SK-N-MC (cell line): ENCODE data around the gene SP3.
A peak's percentile ranks its signal among the peaks of the same experiment; 100 is the strongest.

ENCODE experiments used
- DNase-seq: peaks from one replicate; pipeline ENCODE4 v3.0.0-alpha.2; 2011; ENCODE audit warnings: low read depth, low spot score
- H3K27ac ChIP-seq: fragments of 200-600 bp; sonication (generic); 2 replicates; pipeline ENCODE4 v1.5.1; 2016; ENCODE audit warnings: mixed run types
- H3K36me3 ChIP-seq: fragments of 200-600 bp; sonication (generic); 2 replicates; pipeline ENCODE4 v1.6.1; 2017; ENCODE audit warnings: antibody characterized with exemption, low read length, mixed read lengths; ENCODE audit not compliant: insufficient read depth
- H3K4me3 ChIP-seq: fragments of 200-600 bp; sonication (generic); 2 replicates; pipeline ENCODE4 v1.5.1; 2016
- H3K9ac ChIP-seq: fragments of 200-600 bp; sonication (generic); 2 replicates; pipeline ENCODE4 v1.8.0; 2017; ENCODE audit warnings: mixed run types, mixed read lengths; ENCODE audit not compliant: insufficient read length
- H3K9me3 ChIP-seq: fragments of 200-600 bp; sonication (generic); 2 replicates; pipeline ENCODE4 v1.6.1; 2017; ENCODE audit warnings: low read depth, mild to moderate bottlenecking, antibody characterized with exemption, low read length, moderate library complexity, mixed read lengths
- EZH2 ChIP-seq: fragments of 200-600 bp; sonication (generic); IDR thresholded peaks from one replicate; pipeline ENCODE4 v1.6.1; 2017; ENCODE audit warnings: antibody characterized with exemption
- FOXP2 ChIP-seq: optimal IDR thresholded peaks from 2 replicates; pipeline ENCODE3; 2011; ENCODE audit warnings: mild to moderate bottlenecking, moderate library complexity; ENCODE audit not compliant: insufficient read depth; ENCODE audit errors: extremely low read length, control extremely low read depth
- POLR2AphosphoS5 ChIP-seq: IDR thresholded peaks from 2 replicates; pipeline ENCODE4 v1.6.1; 2012; ENCODE audit warnings: mild to moderate bottlenecking, low read depth, low read length, borderline replicate concordance

Gene SP3

DNA sequence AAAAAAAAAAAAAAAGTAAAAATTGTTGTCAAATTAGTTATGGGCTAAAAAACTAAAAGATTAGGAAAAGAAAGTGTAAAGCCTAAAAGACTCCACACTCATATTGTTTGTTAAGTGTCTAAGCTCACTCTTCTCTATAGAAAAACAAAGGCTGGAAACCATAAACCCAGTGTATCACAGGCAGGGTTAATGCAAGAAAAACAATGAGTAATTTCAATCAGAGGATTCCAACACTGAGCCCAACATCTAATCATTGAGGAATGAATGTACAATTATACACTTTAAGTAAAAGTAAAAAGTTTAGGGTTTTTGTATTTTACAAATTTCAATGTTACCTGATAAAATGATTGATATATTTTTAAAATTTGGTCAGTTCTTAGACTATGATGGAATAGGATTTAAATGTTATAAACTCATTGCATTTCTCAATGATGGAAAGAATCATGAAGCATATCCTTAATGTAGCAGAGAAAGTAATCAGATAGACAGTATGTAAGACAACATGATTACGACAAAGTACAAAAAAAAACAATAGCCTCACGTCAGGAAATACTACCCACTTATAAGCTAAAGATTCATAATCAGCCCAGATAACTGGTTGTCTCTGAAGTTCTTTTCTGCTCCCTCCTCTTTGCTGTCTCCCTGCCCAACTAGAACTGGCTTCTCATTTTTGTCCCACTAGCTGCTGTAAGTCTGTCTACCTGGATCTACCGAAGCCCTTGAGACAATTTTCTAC, 44.5 kb upstream of the SP3 start:
- Histone ChIP-seq H3K27ac (no peak overlapping the region), H3K4me3 (no peak overlapping the region), H3K9ac (no peak overlapping the region), H3K9me3 (no peaks in the 10 kb centered on the region), H3K36me3 (no peaks in the 10 kb centered on the region)
- TF ChIP-seq EZH2 (no peak), FOXP2 (no peak), POLR2AphosphoS5 (no peak)
- DNase-seq = no peak

DNA sequence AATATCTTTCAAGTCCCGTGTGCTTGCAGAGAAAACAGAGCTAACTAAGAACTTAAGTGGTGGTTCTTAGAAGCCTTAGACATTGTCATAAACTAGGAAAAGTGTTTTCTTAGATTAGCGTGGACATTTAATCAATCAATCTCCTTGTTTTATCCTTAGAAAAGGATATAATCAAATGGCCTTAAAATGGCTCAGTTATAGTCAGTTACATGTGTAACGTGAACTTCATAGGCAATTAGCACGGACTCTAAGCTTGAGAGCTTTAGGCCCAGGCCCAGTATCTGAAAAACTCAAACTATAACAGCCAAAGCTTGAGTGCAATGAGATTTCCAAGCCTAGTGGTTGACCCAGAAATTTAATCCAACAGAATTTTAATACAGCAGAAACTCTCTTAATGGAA, 43.5 kb upstream of the SP3 start:
- no peak overlapping the region for H3K4me3 ChIP-seq
- H3K9ac ChIP-seq = no peak overlapping the region
- no peaks in the 10 kb centered on the region for H3K36me3 ChIP-seq
- H3K9me3 ChIP-seq = no peaks in the 10 kb centered on the region
- no peak overlapping the region for H3K27ac ChIP-seq
- no peak for DNase-seq
- TF ChIP-seq EZH2 = no peak
- no peak for TF ChIP-seq FOXP2
- no peak for TF ChIP-seq POLR2AphosphoS5

DNA sequence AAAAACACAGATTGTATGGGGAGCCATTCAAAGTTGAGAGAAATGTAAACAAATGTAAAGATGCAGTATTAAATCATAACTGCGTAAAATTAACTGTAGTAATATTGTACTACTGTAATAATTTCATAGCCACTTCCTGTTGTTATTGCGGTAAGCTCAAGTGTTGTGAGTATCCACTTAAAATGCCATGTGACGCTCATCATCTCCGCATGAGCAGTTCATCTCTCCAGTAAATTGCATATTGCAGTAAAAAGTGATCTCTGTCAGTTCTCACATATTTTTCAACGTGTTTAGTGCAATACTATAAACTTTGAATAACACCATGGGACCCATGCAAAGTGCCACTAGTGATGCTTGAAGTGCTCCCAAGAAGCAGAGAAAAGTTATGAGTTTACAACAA, 41.8 kb upstream of the SP3 start:
- Histone ChIP-seq H3K4me3 (no peak overlapping the region), H3K36me3 (no peaks in the 10 kb centered on the region), H3K9me3 (no peaks in the 10 kb centered on the region), H3K27ac (no peak overlapping the region), H3K9ac (no peak overlapping the region)
- TF ChIP-seq EZH2 = no peak
- TF ChIP-seq FOXP2 = peak; percentile 36
- TF ChIP-seq POLR2AphosphoS5 = no peak; the same call in 1 of the 2 replicates
- peak; percentile 79 for DNase-seq

DNA sequence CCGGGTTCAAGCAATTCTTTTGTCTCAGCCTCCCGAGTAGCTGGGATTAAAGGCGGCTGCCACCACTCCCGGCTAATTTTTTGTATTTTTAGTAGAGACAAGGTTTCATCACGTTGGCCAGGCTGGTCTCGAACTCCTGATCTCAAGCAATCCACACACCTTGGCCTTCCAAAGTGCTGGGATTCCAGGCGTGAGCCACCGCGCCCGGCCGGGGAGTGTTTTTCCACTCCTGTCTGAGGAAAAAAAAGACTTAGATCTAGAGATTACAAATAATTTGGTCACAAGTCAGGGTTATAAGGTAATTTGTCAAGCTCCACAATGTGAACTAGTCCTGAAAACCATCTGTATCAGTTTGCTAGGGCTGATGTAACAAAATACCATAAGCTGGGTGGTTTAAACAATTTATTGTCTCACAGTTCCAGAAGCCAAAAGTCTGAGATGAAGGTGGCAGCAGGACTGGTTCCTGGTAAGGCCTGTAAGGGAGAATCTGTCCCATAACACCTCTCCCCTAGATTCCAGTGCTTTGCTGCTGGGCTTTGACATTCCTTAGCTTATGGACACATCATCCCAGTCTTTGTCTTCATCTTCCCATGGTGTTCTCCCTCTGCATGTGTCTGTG, 40.7 kb upstream of the SP3 start:
- Histone ChIP-seq H3K9ac (no peak overlapping the region), H3K36me3 (no peaks in the 10 kb centered on the region), H3K27ac (no peak overlapping the region), H3K4me3 (no peak overlapping the region), H3K9me3 (no peaks in the 10 kb centered on the region)
- TF ChIP-seq EZH2 = no peak
- no peak for DNase-seq

DNA sequence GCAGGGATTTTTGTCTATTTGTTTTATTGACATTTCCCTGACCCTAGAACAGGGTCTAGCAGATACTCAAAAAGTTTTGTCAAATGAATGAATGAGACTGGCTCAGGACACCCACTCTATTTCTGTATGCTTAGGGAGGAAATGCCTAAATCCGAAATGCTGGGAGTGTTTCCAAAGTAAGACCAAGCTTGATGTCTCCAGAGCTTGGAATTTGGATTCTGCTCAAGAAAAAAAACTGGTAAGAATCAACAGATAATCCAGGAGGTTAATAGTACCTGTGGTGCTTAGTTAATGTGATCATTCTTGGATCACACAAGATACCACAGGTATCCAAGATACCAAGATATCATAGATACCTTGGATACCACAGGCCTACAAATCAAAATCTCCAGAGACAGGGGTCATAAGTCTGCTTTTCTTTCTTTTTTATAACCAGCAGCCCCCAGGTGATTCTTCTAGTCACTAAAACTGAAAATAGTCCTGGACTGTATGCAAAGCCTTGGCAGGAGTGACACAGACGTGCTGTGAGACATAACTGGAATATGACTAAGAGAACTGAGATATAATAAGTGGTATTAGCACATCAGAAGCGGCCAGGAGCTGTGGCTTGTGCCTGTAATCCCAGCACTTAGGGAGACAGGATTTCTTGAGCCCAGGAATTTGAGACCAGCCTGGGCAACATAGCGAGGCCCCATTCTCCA, 39.9 kb upstream of the SP3 start:
- H3K9ac ChIP-seq = no peak overlapping the region
- no peak overlapping the region for H3K27ac ChIP-seq
- H3K4me3 ChIP-seq = no peak overlapping the region
- H3K9me3 ChIP-seq = no peaks in the 10 kb centered on the region
- DNase-seq = no peak
- TF ChIP-seq POLR2AphosphoS5 (no peak), FOXP2 (no peak), EZH2 (no peak)
- no peaks in the 10 kb centered on the region for H3K36me3 ChIP-seq

DNA sequence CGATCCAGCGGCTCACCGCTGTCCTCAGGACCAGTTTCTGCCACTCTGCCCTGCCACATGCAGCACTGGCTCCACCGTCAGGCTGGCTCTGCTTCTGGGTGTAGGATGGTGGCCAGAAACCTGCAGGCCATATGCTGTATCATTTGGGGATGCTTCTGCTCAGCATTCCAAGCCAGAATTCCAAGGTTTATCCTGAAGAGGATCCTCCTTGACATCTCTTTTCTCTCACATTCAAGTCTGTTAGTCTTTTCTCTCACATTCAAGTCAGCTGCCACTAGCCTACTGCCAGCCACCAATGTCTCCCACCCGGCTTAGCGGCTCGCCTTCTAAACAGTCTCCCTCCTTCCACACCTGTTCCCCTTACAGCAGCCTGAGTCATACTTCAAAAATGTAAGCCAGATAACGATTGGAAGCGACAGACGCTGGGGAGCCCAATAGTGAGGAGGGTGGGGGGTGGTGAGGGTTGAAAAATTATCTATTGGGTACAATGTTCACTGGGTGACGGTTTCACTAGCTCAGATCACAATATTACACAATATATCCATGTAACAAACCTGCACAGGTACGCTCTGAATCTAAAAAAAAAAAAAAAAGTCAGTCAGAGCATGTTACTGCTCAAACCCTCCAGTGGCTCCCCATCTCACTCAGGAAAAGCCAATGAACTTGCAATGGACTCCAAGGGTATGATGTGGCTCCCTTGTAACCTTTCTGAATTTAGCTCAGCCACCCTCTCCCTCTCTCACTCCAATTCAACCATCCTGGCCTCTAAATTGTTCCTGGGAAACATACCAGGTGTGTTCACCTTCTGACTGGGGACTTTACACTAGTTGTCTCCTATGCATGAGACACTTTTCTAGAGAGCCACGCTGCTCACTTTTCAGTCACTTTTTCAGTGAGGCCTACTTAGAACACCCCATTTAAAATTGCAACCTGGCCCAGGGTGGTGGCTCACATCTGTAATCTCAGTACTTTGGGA, 38.8 kb upstream of the SP3 start:
- TF ChIP-seq EZH2 = no peak
- no peak for TF ChIP-seq POLR2AphosphoS5
- no peak for TF ChIP-seq FOXP2
- H3K4me3 ChIP-seq = no peak overlapping the region
- no peak for DNase-seq
- H3K27ac ChIP-seq = no peak overlapping the region
- no peaks in the 10 kb centered on the region for H3K36me3 ChIP-seq
- no peaks in the 10 kb centered on the region for H3K9me3 ChIP-seq
- H3K9ac ChIP-seq = no peak overlapping the region

DNA sequence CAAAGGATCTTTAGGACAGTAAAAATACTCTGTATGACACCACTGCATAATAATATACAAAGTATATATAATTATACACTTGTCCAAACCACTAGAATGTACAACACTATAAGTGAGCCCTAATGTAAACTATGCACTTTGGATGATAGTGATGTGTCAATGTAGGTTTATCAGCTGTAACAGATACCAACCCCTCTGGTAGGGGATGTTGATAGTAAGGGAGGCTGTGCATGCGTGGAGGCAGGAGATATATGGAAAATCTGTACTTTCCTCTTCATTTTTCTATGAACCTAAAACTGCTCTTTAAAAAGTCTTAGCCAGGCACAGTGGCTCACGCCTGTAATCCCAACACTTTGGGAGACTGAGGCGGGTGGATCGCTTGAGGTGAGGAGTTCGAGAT, 37.5 kb upstream of the SP3 start:
- no peaks in the 10 kb centered on the region for H3K36me3 ChIP-seq
- no peak for TF ChIP-seq FOXP2
- TF ChIP-seq POLR2AphosphoS5 = no peak
- TF ChIP-seq EZH2 = no peak
- no peak overlapping the region for H3K9ac ChIP-seq
- H3K9me3 ChIP-seq = no peaks in the 10 kb centered on the region
- DNase-seq = no peak
- H3K4me3 ChIP-seq = no peak overlapping the region
- no peak overlapping the region for H3K27ac ChIP-seq

DNA sequence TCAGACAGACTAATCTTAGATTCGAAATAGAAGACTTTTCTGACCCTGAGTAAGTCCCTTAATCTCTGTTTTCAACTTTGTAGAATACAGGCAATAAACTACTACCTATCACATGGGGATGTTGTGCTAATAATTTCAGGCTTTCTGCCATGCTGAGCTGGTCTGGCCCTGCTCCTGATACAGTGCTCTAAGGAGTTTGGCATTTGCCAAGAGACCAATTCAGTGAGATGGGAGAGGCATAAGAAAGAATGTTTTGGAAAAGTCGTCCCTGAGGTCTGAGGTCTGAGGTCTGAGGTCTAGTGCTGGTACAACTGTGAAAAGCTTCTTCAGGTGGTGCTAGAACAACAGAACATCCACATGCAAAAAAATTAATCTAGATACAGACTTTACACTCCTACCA, 35.9 kb upstream of the SP3 start:
- TF ChIP-seq FOXP2 (no peak), EZH2 (no peak), POLR2AphosphoS5 (no peak)
- no peak overlapping the region for H3K9ac ChIP-seq
- DNase-seq = no peak
- H3K36me3 ChIP-seq = no peaks in the 10 kb centered on the region
- H3K4me3 ChIP-seq = no peak overlapping the region
- no peak overlapping the region for H3K27ac ChIP-seq
- no peaks in the 10 kb centered on the region for H3K9me3 ChIP-seq
